Epithelial cell of alveolus of lung (primary cell): ENCODE measurements around the gene MPP7. TPM values are rescaled to one million over a fixed set of nuclear protein-coding genes. Genes with fewer than 3 reads are reported as not detected.

Source experiments
- total RNA-seq: library from RNA; depleted of rRNA; stranded (reverse); fragments of >200 nt; gene quantifications from 2 replicates; pipeline ENCODE4 v1.2.1, GENCODE V29; 2015

Gene MPP7
- total RNA-seq, result 1.3 TPM in 1 of 2 replicates, not detected in the other

DNA sequence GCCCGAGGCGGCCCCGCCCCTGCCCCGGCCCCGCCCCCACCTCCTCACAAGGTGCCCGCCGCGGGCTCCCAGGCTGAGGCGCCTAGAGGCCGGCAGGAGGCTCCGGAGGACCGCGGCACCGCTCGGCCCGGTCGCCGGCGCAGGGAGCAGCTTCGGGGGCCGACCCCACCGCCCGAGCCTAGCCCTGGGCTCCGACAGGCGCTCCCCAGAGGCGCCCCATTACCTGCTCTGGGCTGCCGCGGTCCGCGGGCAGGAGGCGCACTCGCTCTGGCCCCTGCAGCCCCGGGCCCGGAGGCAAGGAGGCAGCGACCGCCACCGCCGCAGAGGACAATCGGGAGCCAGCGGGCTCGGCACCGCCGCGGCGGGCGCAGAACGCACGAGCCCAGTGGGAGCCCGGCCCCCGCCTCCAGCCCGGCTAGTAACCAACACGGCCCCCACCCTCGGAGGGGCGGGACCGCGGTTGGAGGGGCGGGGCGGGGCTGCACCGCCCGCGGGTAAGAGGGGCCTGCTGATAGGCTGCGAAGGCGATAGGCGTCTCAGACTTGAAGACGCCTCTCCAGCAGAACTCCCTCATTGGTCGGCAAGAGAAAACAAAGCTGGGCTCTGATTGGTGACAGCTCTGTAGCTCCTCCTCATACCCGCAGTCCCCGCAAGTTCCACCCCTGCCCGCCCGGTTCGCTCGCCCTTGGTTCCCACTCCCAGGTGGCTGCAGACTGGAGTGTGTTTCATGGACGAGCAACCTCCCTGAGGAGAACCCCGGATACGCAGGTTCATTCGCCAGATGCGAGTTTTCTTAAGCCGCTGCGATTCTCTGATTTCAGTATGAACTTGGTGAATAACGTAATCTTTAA lies at the start of gene MPP7:
MPP7 (minus strand) TSS at position 427 of the 851 bp plus-strand sequence. CDS start 64,460 bp downstream, outside the sequence.

Other genes starting within 250 kb of the MPP7 start
- 48.7 and 86.9 TPM in 2 replicates for gene WAC, start 230.1 kb upstream of the MPP7 start, total RNA-seq